Measurements from ENCODE around the gene LRRK1.

DNA sequence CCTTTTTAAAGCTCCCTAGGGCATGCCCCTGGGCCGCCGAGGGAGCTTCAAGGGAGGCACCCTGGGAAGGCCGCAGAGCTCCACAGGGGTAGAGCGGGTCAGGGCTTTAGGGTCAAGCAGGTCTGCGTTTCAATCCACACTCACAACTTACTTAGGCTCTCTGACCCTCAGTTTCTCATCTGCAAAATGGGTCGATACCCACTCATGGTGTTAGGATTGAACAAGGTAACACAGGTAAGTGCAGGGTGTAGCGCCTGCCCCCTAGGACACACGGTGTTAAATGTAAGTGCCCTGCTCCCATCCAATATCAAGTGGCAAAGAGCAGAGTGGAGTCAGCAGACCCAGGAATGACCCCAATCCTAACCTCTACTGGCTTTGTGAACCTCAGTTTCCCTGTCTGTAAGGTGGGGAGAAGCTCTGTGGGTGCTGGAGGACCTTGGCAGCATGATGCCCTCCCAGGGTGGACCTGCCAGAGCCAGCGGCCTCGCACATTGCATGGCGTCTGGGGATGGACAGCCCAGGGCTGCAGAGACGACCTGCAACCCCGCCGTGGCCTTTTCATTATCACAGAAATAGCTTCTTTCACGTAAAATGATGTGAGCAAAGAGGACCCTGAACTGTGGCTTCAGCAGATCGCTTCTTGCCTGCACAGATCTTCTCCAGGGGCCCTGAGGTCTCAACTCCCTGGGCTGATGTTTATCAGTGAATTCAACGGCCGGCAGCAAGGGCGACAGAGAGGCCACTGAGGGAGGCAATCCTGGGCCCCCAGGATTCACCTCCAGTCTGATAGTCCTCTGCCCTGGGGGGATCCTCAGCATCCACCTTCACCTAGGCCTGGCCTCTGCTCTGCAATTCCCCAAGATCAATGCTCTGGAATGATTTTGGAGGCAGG is 194.2 kb downstream of the LRRK1 start:
- TF ChIP-seq EP300 (IDR thresholded peaks at IDR 0.05; ENCODE audit: low read depth) (no peak), POLR2AphosphoS5 (IDR thresholded peaks at IDR 0.05) (no peak)

All from transverse colon (tissue), 3 donors.